Subcutaneous adipose tissue (tissue), 4 donors: ENCODE results near the gene ITK. TPM values are rescaled to one million over a fixed set of nuclear protein-coding genes. Genes with fewer than 3 reads are reported as not detected.

ENCODE experiments used
- CTCF ChIP-seq: fragments of 450-650 bp; IDR thresholded peaks from one replicate; pipeline ENCODE4 v1.5.1; 2016; ENCODE audit warnings: low read depth, mild to moderate bottlenecking, control low read depth, antibody characterized with exemption, moderate library complexity
- total RNA-seq, 4 donors: library from RNA; depleted of rRNA; stranded (reverse); fragments of >200 nt; gene quantifications; one replicate each; pipeline ENCODE4 v1.1.0, GENCODE V29; 2016

The ITK gene
- total RNA-seq, 4 donors from 2014 or later: 2.8 to 8.8 (median 5.3) TPM

- TF ChIP-seq CTCF: no peak
These were observed 17.6 kb upstream of the ITK start for GRCh38 chr5:157162919-157163510.

- no peak for TF ChIP-seq CTCF
These were observed 16.1 kb upstream of the ITK start for GRCh38 chr5:157164521-157164920.

- TF ChIP-seq CTCF: no peak
These were observed 15.4 kb upstream of the ITK start for GRCh38 chr5:157165261-157165660.

- no peak for TF ChIP-seq CTCF
These were observed 15.0 kb upstream of the ITK start for GRCh38 chr5:157165668-157166067.

- TF ChIP-seq CTCF: no peak
These were observed 14.1 kb upstream of the ITK start, which contains the start of gene GARIN3 for GRCh38 chr5:157166214-157167213. GARIN3 (minus strand) TSS chr5:157166264; CDS start chr5:157166168, 96 bp downstream.

GRCh38 chr5:157167214-157167621 lies 13.4 kb upstream of the ITK start:
- TF ChIP-seq CTCF: no peak

- no peak for TF ChIP-seq CTCF
These were observed 12.4 kb upstream of the ITK start for GRCh38 chr5:157168286-157168685.
